GM18868 (cell line): ENCODE results near the gene THAP4.

Experiments used
- ATAC-seq: cut with Tn5 transposase; IDR thresholded peaks from one replicate; pipeline ENCODE4 v1.9.1; 2021; ENCODE audit warnings: mild to moderate bottlenecking, moderate library complexity; ENCODE audit not compliant: unreplicated experiment

Gene THAP4

GRCh38 chr2:241639385-241639784 is 2.4 kb upstream of the THAP4 start:
- ATAC-seq = no peak

DNA sequence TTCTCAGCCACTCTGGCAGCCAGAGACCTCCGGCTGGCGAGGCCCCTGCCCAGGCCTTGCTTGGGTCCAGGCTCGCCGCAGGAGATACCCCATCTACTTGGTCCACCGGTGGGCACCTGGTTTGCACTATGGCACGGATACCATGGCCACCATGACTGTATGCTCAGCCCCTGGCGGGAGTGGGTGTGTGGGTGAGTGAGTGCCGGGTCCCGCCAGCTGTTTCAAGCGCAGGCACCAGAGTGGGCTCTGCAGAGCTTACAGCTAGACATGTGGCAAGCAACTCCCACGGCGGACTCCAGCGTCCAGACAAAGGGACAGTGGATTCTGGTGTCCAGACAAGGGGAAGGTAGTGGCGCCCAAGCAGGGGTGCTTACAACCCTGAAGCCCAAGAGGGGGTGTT is 2.0 kb upstream of the THAP4 start:
- no peak for ATAC-seq

- peak; percentile 16 for ATAC-seq
Measured at GRCh38 chr2:241637795-241638660, 1.1 kb upstream of the THAP4 start.

- peak; percentile 30 for ATAC-seq
Measured at GRCh38 chr2:241636182-241637017, 558 bp downstream of the THAP4 start.

- ATAC-seq = no peak
Measured at GRCh38 chr2:241635756-241636155, 1.2 kb downstream of the THAP4 start.

DNA sequence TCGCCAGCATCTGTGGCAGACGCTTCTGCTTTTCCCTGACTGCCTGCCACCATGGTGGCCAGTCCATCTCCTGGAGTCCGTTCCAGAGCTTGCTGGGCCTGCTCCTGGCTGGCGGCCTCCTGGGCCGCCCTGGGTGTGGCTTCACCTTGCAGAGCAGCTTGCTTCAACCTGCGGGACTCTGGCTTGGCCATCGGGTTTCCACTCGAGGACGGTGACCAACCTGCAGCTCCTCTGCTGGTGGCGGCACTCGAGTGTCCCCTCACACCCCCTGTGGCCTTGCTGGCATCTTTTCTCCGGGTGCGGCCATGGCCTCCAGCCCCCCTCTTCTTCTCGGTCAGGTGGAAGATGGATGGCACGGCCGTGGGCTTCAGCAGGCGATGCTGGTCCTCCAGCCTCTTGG is 3.4 kb downstream of the THAP4 start:
- no peak for ATAC-seq

DNA sequence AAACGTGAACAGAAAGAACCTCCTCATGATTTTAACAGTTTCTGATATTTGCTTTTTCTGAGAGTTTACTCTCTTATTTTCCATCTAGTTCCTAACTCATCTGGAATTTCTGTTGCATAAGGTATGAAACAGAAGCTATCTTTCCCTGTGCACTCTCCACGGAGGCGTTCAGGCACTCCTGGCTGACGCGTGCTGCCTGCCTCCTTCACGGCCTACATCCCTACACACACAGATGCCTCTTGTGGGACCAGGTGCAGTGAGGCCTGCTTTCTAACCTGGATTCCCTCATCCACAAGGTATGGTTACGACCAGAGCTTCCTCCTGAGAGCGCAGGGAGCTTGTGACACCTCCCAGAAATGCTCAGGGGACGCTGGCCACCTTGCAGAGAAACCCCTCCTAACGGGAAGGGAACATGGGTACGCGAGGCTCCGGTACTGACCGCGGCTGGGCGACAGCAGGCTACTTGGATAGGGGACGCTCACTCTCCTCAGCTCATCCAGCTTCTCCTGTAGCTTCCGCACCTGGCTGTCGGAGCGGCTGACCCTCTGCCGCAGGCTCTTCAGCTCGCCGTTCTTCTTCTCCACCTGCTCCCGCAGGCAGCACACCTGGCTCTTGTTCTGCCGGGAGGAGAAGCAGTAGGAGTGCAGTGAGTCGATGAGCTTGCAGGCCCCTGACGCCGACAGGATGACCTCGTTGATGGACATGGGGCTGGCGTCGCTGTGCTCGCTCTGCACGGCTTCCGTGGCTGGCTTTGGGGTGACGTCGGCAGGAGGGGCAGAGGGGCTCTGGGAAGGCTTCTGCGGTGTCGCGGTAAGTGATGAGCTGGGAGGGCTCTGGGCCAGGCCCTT is 4.3 kb downstream of the THAP4 start:
- ATAC-seq = no peak

- ATAC-seq = no peak
Measured at GRCh38 chr2:241629762-241630435, 7.1 kb downstream of the THAP4 start.

- ATAC-seq = no peak
Measured at GRCh38 chr2:241627675-241628074, 9.3 kb downstream of the THAP4 start.

DNA sequence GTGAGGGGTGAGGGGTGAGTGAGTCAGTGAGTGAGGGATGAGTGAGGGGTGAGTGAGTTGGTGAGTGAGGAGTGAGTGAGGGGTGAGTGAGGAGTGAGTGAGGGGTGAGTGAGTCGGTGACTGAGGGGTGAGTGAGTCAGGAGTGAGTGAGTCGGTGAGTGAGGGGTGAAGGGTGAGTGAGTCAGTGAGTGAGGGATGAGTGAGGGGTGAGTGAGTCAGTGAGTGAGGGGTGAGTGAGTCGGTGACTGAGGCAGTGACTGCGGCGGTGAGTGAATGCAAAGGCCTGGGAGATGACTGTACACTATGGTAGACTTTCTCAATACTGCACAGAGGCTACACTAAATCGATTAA is 16.6 kb downstream of the THAP4 start:
- ATAC-seq = no peak

DNA sequence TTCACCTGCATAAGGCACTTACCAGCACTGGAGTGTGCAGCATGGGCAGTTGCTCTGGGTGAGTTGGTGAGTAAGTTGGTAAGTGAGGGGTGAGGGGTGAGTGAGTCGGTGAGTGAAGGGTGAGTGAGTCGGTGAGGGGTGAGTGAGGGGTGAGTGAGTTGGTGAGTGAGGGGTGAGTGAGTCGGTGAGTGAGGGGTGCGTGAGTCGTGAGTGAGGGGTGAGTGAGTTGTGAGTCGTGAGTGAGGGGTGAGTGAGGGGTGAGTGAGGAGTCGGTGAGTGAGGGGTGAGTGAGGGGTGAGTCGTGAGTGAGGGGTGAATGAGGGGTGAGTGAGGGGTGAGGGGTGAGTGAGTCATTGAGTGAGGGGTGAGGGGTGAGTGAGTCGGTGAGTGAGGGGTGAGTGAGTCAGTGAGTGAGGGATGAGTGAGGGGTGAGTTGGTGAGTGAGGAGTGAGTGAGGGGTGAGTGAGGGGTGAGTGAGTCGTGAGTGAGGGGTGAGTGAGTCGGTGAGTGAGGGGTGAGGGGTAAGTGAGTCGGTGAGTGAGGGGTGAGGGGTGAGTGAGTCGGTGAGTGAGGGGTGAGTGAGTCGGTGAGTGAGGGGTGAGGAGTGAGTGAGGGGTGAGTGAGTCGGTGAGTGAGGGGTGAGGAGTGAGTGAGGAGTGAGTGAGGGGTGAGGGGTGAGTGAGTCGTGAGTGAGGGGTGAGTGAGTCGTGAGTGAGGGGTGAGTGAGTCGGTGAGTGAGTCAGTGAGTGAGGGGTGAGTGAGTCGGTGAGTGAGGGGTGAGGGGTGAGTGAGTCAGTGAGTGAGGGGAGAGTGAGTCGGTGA is 17.1 kb downstream of the THAP4 start:
- no peak for ATAC-seq

- no peak for ATAC-seq
Measured at GRCh38 chr2:241618829-241619228, 18.1 kb downstream of the THAP4 start.

GRCh38 chr2:241618296-241618805 is 18.6 kb downstream of the THAP4 start:
- no peak for ATAC-seq

- no peak for ATAC-seq
Measured at GRCh38 chr2:241617431-241618154, 19.4 kb downstream of the THAP4 start.

DNA sequence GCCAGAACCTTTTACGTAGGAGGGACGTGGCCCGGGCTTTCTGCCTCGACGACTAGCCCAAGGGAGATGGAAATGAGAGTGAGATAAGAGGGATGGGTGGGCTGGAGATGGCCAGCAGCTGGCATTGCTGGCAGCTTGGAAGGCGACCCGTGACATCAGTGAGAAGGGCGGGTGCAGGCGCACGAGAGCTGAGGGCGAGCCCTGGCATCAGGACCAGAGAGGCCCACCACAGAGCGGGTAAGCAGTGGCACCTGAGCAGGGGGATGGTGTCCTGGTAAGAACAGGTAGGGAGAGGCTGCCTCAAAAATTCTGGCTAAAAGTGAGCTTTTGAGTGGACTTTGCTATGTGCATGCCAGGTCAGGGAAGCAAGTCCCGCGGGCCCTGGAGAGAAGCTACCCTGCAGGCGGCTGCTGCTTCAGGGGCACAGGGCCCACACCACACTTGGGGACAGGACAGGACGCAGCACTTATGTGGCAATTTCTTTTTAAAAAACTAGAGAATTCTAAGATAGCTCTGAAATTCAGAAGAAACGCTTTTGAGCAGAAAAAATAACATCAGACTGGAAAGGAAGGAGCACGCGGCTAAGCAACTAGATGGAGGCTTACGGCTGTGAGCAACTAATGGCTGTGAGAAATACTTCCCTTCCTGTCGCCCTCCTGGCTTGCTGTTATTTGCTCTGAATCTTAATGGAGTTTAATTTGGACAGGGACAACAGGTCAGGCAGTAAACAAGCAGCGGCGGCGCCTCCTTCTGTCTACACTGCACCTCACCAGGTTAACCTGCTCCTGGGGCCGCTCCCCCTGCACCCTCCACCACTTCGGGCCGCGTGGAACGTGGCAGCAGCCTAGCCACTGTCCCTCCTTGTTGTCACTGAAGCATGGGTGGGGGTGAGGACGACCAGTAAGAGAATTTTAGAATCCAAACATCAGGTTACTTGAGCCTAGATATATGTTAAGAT is 20.5 kb downstream of the THAP4 start:
- no peak for ATAC-seq

- ATAC-seq = no peak
Measured at GRCh38 chr2:241615522-241616052, 21.4 kb downstream of the THAP4 start.

- ATAC-seq = no peak
Measured at GRCh38 chr2:241615041-241615440, 21.9 kb downstream of the THAP4 start.
